Vagina (tissue), 2 donors: Measurements from ENCODE around the gene MAST2.
"Not testable (repeated sequence)": the region's sequence is repeated elsewhere in the genome, so short reads cannot be mapped to it uniquely, and the experiment has no call there.

Experiments used
- POLR2A ChIP-seq, 2 donors: fragments of 450-650 bp; IDR thresholded peaks; one replicate each; pipeline ENCODE4 v1.6.1; 2017; ENCODE audit warnings: antibody characterized with exemption in 2 of 2, mild to moderate bottlenecking in 2 of 2, moderate library complexity in 2 of 2
- POLR2AphosphoS5 ChIP-seq, 2 donors: sonication (generic); formaldehyde crosslinking; IDR thresholded peaks; one replicate each; pipeline ENCODE4 v1.9.0; 2017; ENCODE audit warnings: antibody characterized with exemption in 2 of 2, mild to moderate bottlenecking in 2 of 2, low read depth in 1 of 2; ENCODE audit not compliant: insufficient read depth in 1 of 2

DNA sequence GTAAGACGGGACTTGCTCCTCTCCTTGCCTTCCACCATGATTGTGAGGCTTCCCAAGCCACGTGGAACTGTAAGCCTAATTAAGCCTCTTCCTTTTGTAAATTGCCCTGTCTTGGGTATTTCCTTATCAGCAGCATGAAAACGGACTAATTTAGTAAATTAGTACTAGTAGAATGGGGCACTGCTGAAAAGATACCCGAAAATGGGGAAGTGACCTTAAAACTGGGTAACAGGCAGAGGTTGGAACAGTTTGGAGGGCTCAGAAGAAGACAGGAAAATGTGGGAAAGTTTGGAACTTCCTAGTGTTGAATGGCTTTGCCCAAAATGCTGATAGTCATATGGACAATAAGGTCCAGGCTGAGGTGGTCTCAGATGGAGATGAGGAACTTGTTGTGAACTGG, 253.8 kb downstream of the MAST2 start:
- not testable (repeated sequence) for TF ChIP-seq POLR2AphosphoS5 (IDR thresholded peaks at IDR 0.05; ENCODE audit: insufficient read depth in 1 of 2, low read depth in 1 of 2); POLR2A (IDR thresholded peaks at IDR 0.05)
